H9 (cell line): ENCODE measurements around the gene MAP3K21. TPM values are rescaled to one million over a fixed set of nuclear protein-coding genes. Genes with fewer than 3 reads are reported as not detected.

Source experiments
- DNase-seq: peaks from one replicate; pipeline ENCODE4 v3.0.0-alpha.2; 2017
- H2AFZ ChIP-seq: one replicate; pipeline ENCODE4 v1.6.1; 2013; ENCODE audit warnings: mild to moderate bottlenecking, low read length, control low read depth, moderate library complexity
- H2AK5ac ChIP-seq: 2 replicates; pipeline ENCODE4 v1.6.1; 2013; ENCODE audit warnings: low read length, control low read depth, mixed read lengths; ENCODE audit not compliant: insufficient read length
- H2BK120ac ChIP-seq: one replicate; pipeline ENCODE4 v1.6.1; 2013; ENCODE audit warnings: low read depth, mild to moderate bottlenecking, low read length, control low read depth, inconsistent platforms; ENCODE audit not compliant: poor library complexity, severe bottlenecking
- H2BK12ac ChIP-seq: 2 replicates; pipeline ENCODE4 v1.6.1; 2013; ENCODE audit warnings: low read length, control low read depth, mixed read lengths, low read depth; ENCODE audit not compliant: insufficient read length
- H2BK15ac ChIP-seq: 2 replicates; pipeline ENCODE4 v1.6.1; 2013; ENCODE audit warnings: low read depth, low read length, control low read depth
- H2BK20ac ChIP-seq: one replicate; pipeline ENCODE4 v1.6.1; 2013; ENCODE audit warnings: low read depth, mild to moderate bottlenecking, low read length, control low read depth, inconsistent platforms; ENCODE audit not compliant: poor library complexity, severe bottlenecking
- H2BK5ac ChIP-seq: 2 replicates; pipeline ENCODE4 v1.6.1; 2013; ENCODE audit warnings: low read length, control low read depth, mixed read lengths; ENCODE audit not compliant: insufficient read length
- H3K14ac ChIP-seq: 2 replicates; pipeline ENCODE4 v1.6.1; 2013; ENCODE audit warnings: low read length, control low read depth; ENCODE audit not compliant: insufficient read depth
- H3K18ac ChIP-seq: 2 replicates; pipeline ENCODE4 v1.6.1; 2013; ENCODE audit warnings: low read depth, mild to moderate bottlenecking, mixed read lengths, low read length, control low read depth; ENCODE audit not compliant: insufficient read length
- H3K23ac ChIP-seq: 2 replicates; pipeline ENCODE4 v1.6.1; 2013; ENCODE audit warnings: low read length, control low read depth, mixed read lengths, low read depth; ENCODE audit not compliant: insufficient read length
- H3K23me2 ChIP-seq: 2 replicates; pipeline ENCODE4 v1.6.1; 2013; ENCODE audit warnings: low read depth, mild to moderate bottlenecking, mixed read lengths, low read length, control low read depth; ENCODE audit not compliant: insufficient read length, poor library complexity, severe bottlenecking
- H3K27ac ChIP-seq: 2 replicates; pipeline ENCODE4 v1.5.1; 2013; ENCODE audit warnings: low read length, control low read depth, mixed read lengths, low read depth; ENCODE audit not compliant: insufficient read length
- H3K27me3 ChIP-seq: 2 replicates; pipeline ENCODE4 v1.6.1; 2013; ENCODE audit warnings: low read length, control low read depth, inconsistent platforms; ENCODE audit not compliant: insufficient read depth
- H3K4ac ChIP-seq: 2 replicates; pipeline ENCODE4 v1.6.1; 2013; ENCODE audit warnings: low read depth, mild to moderate bottlenecking, control low read depth, inconsistent platforms, low read length, moderate library complexity
- H3K4me1 ChIP-seq: 2 replicates; pipeline ENCODE4 v1.6.1; 2013; ENCODE audit warnings: low read length, control low read depth, inconsistent platforms; ENCODE audit not compliant: insufficient read depth
- H3K4me2 ChIP-seq: 2 replicates; pipeline ENCODE4 v1.6.1; 2013; ENCODE audit warnings: low read length, control low read depth, mixed read lengths; ENCODE audit not compliant: insufficient read length, insufficient read depth
- H3K56ac ChIP-seq: 2 replicates; pipeline ENCODE4 v1.6.1; 2013; ENCODE audit warnings: low read depth, mild to moderate bottlenecking, mixed read lengths, low read length, control low read depth; ENCODE audit not compliant: insufficient read length
- H3K79me1 ChIP-seq: 2 replicates; pipeline ENCODE4 v1.6.1; 2013; ENCODE audit warnings: low read depth, mild to moderate bottlenecking, moderate library complexity, low read length, control low read depth, inconsistent platforms; ENCODE audit not compliant: insufficient read depth, poor library complexity, severe bottlenecking
- H3K79me2 ChIP-seq: 2 replicates; pipeline ENCODE4 v1.6.1; 2013; ENCODE audit warnings: low read length, control low read depth, inconsistent platforms; ENCODE audit not compliant: insufficient read depth
- H3K9ac ChIP-seq: 2 replicates; pipeline ENCODE4 v1.6.1; 2013; ENCODE audit warnings: low read length, control low read depth, mixed read lengths; ENCODE audit not compliant: insufficient read length; ENCODE audit errors: extremely low read depth
- H3K9me3 ChIP-seq: one replicate; pipeline ENCODE4 v1.6.1; 2013; ENCODE audit warnings: low read depth, low read length, inconsistent platforms; ENCODE audit not compliant: control insufficient read depth
- H3T11ph ChIP-seq: one replicate; pipeline ENCODE4 v1.6.1; 2013; ENCODE audit warnings: mild to moderate bottlenecking, low read length, control low read depth, inconsistent platforms
- H4K20me1 ChIP-seq: one replicate; pipeline ENCODE4 v1.6.1; 2013; ENCODE audit not compliant: control insufficient read depth, insufficient read length, insufficient read depth
- H4K5ac ChIP-seq: 2 replicates; pipeline ENCODE4 v1.6.1; 2013; ENCODE audit warnings: low read depth, mild to moderate bottlenecking, mixed read lengths, low read length, control low read depth; ENCODE audit not compliant: insufficient read length
- H4K8ac ChIP-seq: replicated peaks from 2 replicates; pipeline ENCODE4 v1.6.1; 2013; ENCODE audit warnings: low read length, control low read depth, mixed read lengths, low read depth; ENCODE audit not compliant: insufficient read length
- H4K91ac ChIP-seq: 2 replicates; pipeline ENCODE4 v1.6.1; 2013; ENCODE audit warnings: low read depth, mild to moderate bottlenecking, moderate library complexity, mixed read lengths, low read length, control low read depth; ENCODE audit not compliant: insufficient read length
- H3K27ac Mint-ChIP-seq, 3 experiments: 2 replicates in 2 of 3; 3 replicates in 1 of 3; pipeline ENCODE4 v1.8.0; 2020 to 2021; ENCODE audit warnings: mixed read lengths in 3 of 3, mild to moderate bottlenecking in 1 of 3, moderate library complexity in 1 of 3
- H3K27me3 Mint-ChIP-seq: 2 replicates; pipeline ENCODE4 v1.8.0; 2021; ENCODE audit warnings: low read depth, mild to moderate bottlenecking, moderate library complexity, mixed read lengths
- H3K36me3 Mint-ChIP-seq, 3 experiments: 2 replicates in 2 of 3; 3 replicates in 1 of 3; pipeline ENCODE4 v1.8.0; 2020 to 2021; ENCODE audit warnings: low read depth in 3 of 3, mixed read lengths in 3 of 3; ENCODE audit not compliant: insufficient read depth in 1 of 3
- H3K4me1 Mint-ChIP-seq, 2 experiments: 2 replicates each; pipeline ENCODE4 v1.8.0; 2020; ENCODE audit warnings: mixed read lengths in 2 of 2
- H3K4me3 Mint-ChIP-seq, 2 experiments: 2 replicates in 1 of 2; 3 replicates in 1 of 2; pipeline ENCODE4 v1.8.0; 2020 to 2021; ENCODE audit warnings: mild to moderate bottlenecking in 2 of 2, mixed read lengths in 2 of 2, moderate library complexity in 1 of 2
- H3K9me3 Mint-ChIP-seq, 2 experiments: 2 replicates in 1 of 2; 3 replicates in 1 of 2; pipeline ENCODE4 v1.8.0; 2020; ENCODE audit warnings: mild to moderate bottlenecking in 2 of 2, mixed read lengths in 2 of 2, moderate library complexity in 1 of 2
- WGBS: extraction: QIAGEN DNeasy Blood & Tissue Kit; methylation state at CpG from one replicate; pipeline ENCODE4 v1.1.7; 2013; ENCODE audit warnings: missing lambda C conversion rate, low lambda C conversion rate, mixed read lengths; ENCODE audit not compliant: insufficient read length; ENCODE audit errors: extremely low coverage; 5-methylcytosine and 5-hydroxymethylcytosine counted together
- total RNA-seq: library from RNA; stranded (reverse); gene quantifications from 2 replicates; pipeline ENCODE4 v1.2.1, GENCODE V29; 2021
- TF ChIP-seq, protein P1 (sequence below): fragments of 200-600 bp; sonication (generic); conservative IDR thresholded peaks from 3 replicates; pipeline ENCODE4 v1.8.0; 2021; ENCODE audit warnings: antibody characterized with exemption, mild to moderate bottlenecking

MAP3K21 gene
- total RNA-seq, 1 experiment from 2014 or later, result 11.7 TPM

GRCh38 chr1:233357595-233358397 is 30.3 kb downstream of the MAP3K21 start:
- H3K4ac ChIP-seq, result no peak overlapping the region

More at GRCh38 chr1:233357595-233358397, 30.3 kb downstream of the MAP3K21 start:
- Histone ChIP-seq H3K79me2 (no peaks in the 10 kb centered on the region), H2BK5ac (no peak overlapping the region), H3K27ac (no peak overlapping the region), H3K23me2 (no peaks in the 10 kb centered on the region), H2AK5ac (no peak overlapping the region), H2AFZ (no peak overlapping the region), H3K4me1 (no peaks in the 10 kb centered on the region), H2BK120ac (no peak overlapping the region), H4K20me1 (no peaks in the 10 kb centered on the region), H3K9me3 (no peaks in the 10 kb centered on the region), H2BK20ac (no peak overlapping the region), H3K4me2 (no peak overlapping the region), H3T11ph (no peak overlapping the region), H2BK12ac (no peak overlapping the region), H3K56ac (no peak overlapping the region), H3K27me3 (no peaks in the 10 kb centered on the region), H4K8ac (no peak overlapping the region), H4K5ac (no peak overlapping the region), H2BK15ac (no peak overlapping the region), H4K91ac (no peak overlapping the region), H3K9ac (no peak overlapping the region), H3K14ac (no peak overlapping the region), H3K79me1 (no peaks in the 10 kb centered on the region), H3K23ac (no peak overlapping the region), H3K18ac (no peak overlapping the region)
- Mint-ChIP-seq H3K36me3 (peaks cover 16 to 29% (median 22%) of the 10 kb centered on the region in 3 experiments; a peak in 6 of 7 replicates), H3K4me1 (peaks cover 3 to 11% of the 10 kb centered on the region in 2 experiments; a peak in 3 of 4 replicates), H3K27ac (peak overlapping the region in 2 of 3 experiments; percentile 10 to 38; a peak in 2 of 7 replicates), H3K4me3 (no peak overlapping the region; a peak in 1 of 5 replicates), H3K9me3 (no peaks in the 10 kb centered on the region), H3K27me3 (no peaks in the 10 kb centered on the region)
- TF ChIP-seq, protein P1, sequence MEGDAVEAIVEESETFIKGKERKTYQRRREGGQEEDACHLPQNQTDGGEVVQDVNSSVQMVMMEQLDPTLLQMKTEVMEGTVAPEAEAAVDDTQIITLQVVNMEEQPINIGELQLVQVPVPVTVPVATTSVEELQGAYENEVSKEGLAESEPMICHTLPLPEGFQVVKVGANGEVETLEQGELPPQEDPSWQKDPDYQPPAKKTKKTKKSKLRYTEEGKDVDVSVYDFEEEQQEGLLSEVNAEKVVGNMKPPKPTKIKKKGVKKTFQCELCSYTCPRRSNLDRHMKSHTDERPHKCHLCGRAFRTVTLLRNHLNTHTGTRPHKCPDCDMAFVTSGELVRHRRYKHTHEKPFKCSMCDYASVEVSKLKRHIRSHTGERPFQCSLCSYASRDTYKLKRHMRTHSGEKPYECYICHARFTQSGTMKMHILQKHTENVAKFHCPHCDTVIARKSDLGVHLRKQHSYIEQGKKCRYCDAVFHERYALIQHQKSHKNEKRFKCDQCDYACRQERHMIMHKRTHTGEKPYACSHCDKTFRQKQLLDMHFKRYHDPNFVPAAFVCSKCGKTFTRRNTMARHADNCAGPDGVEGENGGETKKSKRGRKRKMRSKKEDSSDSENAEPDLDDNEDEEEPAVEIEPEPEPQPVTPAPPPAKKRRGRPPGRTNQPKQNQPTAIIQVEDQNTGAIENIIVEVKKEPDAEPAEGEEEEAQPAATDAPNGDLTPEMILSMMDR, result no peak
- no CpG with 5 or more reads among the region's 6 CpGs for WGBS
- DNase-seq, result no peak
